PFSK-1 (cell line): ENCODE results near the gene OAS3.

ENCODE experiments used
- FOXP2 ChIP-seq: optimal IDR thresholded peaks from 2 replicates; pipeline ENCODE3; 2011; ENCODE audit warnings: borderline replicate concordance, control low read depth, inconsistent platforms; ENCODE audit not compliant: insufficient read depth; ENCODE audit errors: extremely low read length, extremely low read depth
- POLR2AphosphoS5 ChIP-seq: IDR thresholded peaks from 2 replicates; pipeline ENCODE4 v1.6.1; 2012; ENCODE audit warnings: low read depth, mild to moderate bottlenecking, control low read depth, low read length, moderate library complexity
- REST ChIP-seq, 2 experiments: IDR thresholded peaks; 2 replicates each; pipeline versions ENCODE4 v1.6.1 to v1.8.0; 2011 to 2012; ENCODE audit warnings: low read depth in 2 of 2, low read length in 2 of 2, control low read depth in 1 of 2, inconsistent platforms in 1 of 2, mild to moderate bottlenecking in 1 of 2, moderate library complexity in 1 of 2; ENCODE audit not compliant: insufficient read depth in 1 of 2
- SIN3A ChIP-seq: IDR thresholded peaks from 2 replicates; pipeline ENCODE4 v1.6.1; 2012; ENCODE audit warnings: mild to moderate bottlenecking, low read length, moderate library complexity, borderline replicate concordance; ENCODE audit not compliant: insufficient read depth
- TAF1 ChIP-seq: IDR thresholded peaks from 2 replicates; pipeline ENCODE4 v1.6.1; 2012; ENCODE audit warnings: low read length, control low read depth, borderline replicate concordance; ENCODE audit not compliant: insufficient read depth

The OAS3 gene

DNA sequence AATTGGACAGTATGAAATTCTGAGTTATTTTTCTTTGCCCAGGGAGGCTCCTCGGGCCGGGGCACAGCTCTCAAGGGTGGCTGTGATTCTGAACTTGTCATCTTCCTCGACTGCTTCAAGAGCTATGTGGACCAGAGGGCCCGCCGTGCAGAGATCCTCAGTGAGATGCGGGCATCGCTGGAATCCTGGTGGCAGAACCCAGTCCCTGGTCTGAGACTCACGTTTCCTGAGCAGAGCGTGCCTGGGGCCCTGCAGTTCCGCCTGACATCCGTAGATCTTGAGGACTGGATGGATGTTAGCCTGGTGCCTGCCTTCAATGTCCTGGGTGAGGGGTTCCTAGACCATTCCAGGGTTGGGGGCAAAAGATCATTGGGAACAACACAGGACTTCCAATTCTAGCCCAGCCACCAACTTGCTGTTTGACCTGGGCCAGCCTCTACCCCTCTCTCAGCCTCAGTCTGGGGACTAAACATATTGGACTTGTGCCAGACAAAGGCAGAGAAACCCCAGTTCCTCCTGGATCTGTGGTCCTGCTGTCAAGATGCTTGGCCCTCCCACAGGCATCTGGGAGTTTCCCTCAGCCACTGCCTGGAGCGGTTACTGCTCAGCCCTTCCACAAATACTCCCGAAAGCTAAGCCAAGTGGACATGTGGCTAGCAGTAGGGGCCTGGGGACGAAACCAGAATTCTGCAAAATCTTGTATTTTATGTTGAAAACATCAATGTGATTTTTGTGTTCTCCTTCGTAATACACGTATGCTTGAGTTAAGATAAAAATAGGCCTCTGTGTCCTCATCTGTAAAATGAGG is 3.5 kb downstream of the OAS3 start:
- TF ChIP-seq SIN3A, result no peak
- TF ChIP-seq POLR2AphosphoS5, result no peak
- no peak for TF ChIP-seq REST (IDR thresholded peaks at IDR 0.05; ENCODE audit: insufficient read depth in 1 of 2, low read depth in 2 of 2, low read length in 2 of 2)
- no peak for TF ChIP-seq FOXP2
- TF ChIP-seq TAF1, result no peak

DNA sequence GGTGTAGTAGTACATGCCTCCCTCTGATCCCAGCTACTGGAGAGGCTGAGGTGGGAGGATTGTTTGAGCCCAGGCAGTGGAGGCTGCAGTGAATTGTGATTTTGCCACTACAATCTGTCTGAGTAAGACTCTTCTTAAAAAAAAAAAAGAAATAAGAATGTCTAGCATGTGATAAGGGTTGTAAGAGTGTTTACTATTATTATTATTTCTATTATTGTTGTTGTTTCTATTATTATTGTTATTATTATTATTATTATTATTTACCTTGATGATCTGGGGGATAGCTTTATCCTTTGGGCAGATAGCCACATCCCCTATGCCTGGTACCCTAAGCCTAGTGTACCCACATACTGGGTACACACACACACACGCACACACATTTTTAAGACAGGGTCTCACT is 4.3 kb downstream of the OAS3 start:
- TF ChIP-seq FOXP2, result no peak
- no peak for TF ChIP-seq REST (IDR thresholded peaks at IDR 0.05; ENCODE audit: insufficient read depth in 1 of 2, low read depth in 2 of 2, low read length in 2 of 2)
- TF ChIP-seq POLR2AphosphoS5, result no peak
- TF ChIP-seq TAF1, result no peak
- no peak for TF ChIP-seq SIN3A

GRCh38 chr12:112944024-112944690 is 5.9 kb downstream of the OAS3 start:
- TF ChIP-seq FOXP2, result no peak
- TF ChIP-seq REST (IDR thresholded peaks at IDR 0.05; ENCODE audit: insufficient read depth in 1 of 2, low read depth in 2 of 2, low read length in 2 of 2), result no peak
- TF ChIP-seq POLR2AphosphoS5, result no peak
- no peak for TF ChIP-seq SIN3A

DNA sequence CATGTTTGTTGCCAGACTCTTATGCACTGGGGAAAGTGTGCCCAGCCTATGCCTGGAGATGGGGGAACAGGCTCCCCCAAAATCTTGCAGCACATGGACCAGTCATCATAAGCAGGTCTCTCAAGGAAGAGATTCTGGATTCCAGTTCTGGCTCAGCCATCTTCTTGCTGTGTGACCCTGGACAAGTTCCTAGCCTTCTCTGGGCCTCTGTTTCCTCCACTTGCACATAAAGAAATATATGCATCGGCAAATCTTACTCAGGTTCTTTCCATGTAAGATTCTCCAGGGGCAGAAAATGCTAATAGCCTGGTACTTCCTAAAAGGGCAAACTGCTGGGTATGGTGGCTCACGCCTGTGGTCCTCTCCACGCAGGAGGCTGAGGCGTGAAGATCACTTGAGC is 7.2 kb downstream of the OAS3 start:
- TF ChIP-seq SIN3A (no peak), TAF1 (no peak), POLR2AphosphoS5 (no peak), REST (IDR thresholded peaks at IDR 0.05; ENCODE audit: insufficient read depth in 1 of 2, low read depth in 2 of 2, low read length in 2 of 2) (no peak), FOXP2 (no peak)
